NB4 (cell line): ENCODE results near the gene UPB1.

Experiments used
- POLR2A ChIP-seq: IDR thresholded peaks from 2 replicates; pipeline ENCODE4 v1.6.1; 2011; ENCODE audit warnings: mild to moderate bottlenecking; ENCODE audit not compliant: insufficient read length; ENCODE audit errors: extremely low read depth
- TF ChIP-seq, protein P1 (sequence below): IDR thresholded peaks from one replicate; pipeline ENCODE4 v1.5.1; 2012; ENCODE audit warnings: low read depth, low read length

DNA sequence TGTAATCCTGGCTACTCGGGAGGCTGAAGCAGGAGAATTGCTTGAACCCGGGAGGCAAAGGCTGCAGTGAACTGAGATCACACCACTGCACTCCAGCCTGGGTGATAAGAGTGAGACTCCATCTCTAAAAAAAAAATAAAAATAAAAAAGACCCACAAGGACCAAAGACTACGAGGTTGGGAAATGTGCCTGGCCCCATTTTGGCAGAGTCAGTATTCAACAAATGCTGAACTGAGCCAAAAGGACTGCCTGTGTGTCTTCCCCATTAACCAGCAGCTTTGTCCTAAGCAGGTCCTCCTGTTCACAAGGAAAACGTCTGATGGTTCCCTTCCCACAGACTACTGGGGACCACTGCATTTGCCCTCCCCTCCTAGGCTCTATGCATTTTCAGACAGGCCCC lies 40.1 kb upstream of the UPB1 start:
- TF ChIP-seq, protein P1, sequence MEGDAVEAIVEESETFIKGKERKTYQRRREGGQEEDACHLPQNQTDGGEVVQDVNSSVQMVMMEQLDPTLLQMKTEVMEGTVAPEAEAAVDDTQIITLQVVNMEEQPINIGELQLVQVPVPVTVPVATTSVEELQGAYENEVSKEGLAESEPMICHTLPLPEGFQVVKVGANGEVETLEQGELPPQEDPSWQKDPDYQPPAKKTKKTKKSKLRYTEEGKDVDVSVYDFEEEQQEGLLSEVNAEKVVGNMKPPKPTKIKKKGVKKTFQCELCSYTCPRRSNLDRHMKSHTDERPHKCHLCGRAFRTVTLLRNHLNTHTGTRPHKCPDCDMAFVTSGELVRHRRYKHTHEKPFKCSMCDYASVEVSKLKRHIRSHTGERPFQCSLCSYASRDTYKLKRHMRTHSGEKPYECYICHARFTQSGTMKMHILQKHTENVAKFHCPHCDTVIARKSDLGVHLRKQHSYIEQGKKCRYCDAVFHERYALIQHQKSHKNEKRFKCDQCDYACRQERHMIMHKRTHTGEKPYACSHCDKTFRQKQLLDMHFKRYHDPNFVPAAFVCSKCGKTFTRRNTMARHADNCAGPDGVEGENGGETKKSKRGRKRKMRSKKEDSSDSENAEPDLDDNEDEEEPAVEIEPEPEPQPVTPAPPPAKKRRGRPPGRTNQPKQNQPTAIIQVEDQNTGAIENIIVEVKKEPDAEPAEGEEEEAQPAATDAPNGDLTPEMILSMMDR = no peak
- no peak for TF ChIP-seq POLR2A
